CD4-positive, alpha-beta T cell (primary cell): ENCODE data around the gene C1orf185. TPM values are rescaled to one million over a fixed set of nuclear protein-coding genes. Genes with fewer than 3 reads are reported as not detected.

Experiments
- ATAC-seq: fragments of 200-7000 bp; cut with Tn5 transposase; one replicate; pipeline ENCODE4 v1.10.0; 2022; ENCODE audit warnings: mild to moderate bottlenecking; ENCODE audit not compliant: poor library complexity
- CTCF ChIA-PET: fragments of 350-600 bp; sonication (Branson Sonifier 250); formaldehyde crosslinking; loops from one replicate; lab custom pipeline; 2021; ENCODE audit warnings: antibody characterized with exemption, inconsistent platforms; lab: Charles Lee
- POLR2A ChIA-PET: fragments of 350-600 bp; sonication (Branson Sonifier 250); formaldehyde crosslinking; loops from one replicate; lab custom pipeline; 2021; ENCODE audit warnings: antibody characterized with exemption, inconsistent platforms; lab: Charles Lee
- DNase-seq, 14 experiments: peaks; one replicate each; pipeline ENCODE4 v3.0.0-alpha.2; 2013 to 2020; ENCODE audit warnings: mixed read lengths in 2 of 14
- H3K27ac ChIP-seq, 2 donors: one replicate each; pipeline versions ENCODE4 v1.5.1 to v1.7.0; 2013; ENCODE audit warnings: low read length in 2 of 2, low read depth in 1 of 2, mild to moderate bottlenecking in 1 of 2
- H3K27me3 ChIP-seq, 2 experiments: 1 replicate in 1 of 2; 2 replicates in 1 of 2; pipeline versions ENCODE4 v1.6.1 to v1.7.0; 2013; ENCODE audit warnings: low read length in 2 of 2, control low read depth in 1 of 2, mild to moderate bottlenecking in 1 of 2, moderate library complexity in 1 of 2; ENCODE audit not compliant: insufficient read depth in 2 of 2, control insufficient read depth in 1 of 2
- H3K36me3 ChIP-seq: one replicate; pipeline ENCODE4 v1.6.1; 2013; ENCODE audit warnings: low read length, control low read depth; ENCODE audit not compliant: insufficient read depth
- H3K4me1 ChIP-seq: one replicate; pipeline ENCODE4 v1.6.1; 2013; ENCODE audit warnings: low read length, control low read depth; ENCODE audit not compliant: insufficient read depth
- H3K4me3 ChIP-seq: one replicate; pipeline ENCODE4 v1.5.1; 2013; ENCODE audit warnings: mild to moderate bottlenecking, low read length, moderate library complexity
- H3K9me3 ChIP-seq, 2 experiments: 1 replicate in 1 of 2; 2 replicates in 1 of 2; pipeline versions ENCODE4 v1.6.1 to v1.7.0; 2013; ENCODE audit warnings: low read length in 2 of 2, mild to moderate bottlenecking in 2 of 2, control low read depth in 1 of 2, moderate library complexity in 1 of 2; ENCODE audit not compliant: control insufficient read depth in 1 of 2, insufficient read depth in 1 of 2
- H3K27ac Mint-ChIP-seq: one replicate; pipeline ENCODE4 v1.8.0; 2020; ENCODE audit warnings: mixed read lengths
- H3K27me3 Mint-ChIP-seq: one replicate; pipeline ENCODE4 v1.8.0; 2021; ENCODE audit warnings: mixed read lengths
- H3K36me3 Mint-ChIP-seq: one replicate; pipeline ENCODE4 v1.8.0; 2021; ENCODE audit warnings: low read depth, mixed read lengths
- H3K4me1 Mint-ChIP-seq: one replicate; pipeline ENCODE4 v1.8.0; 2021; ENCODE audit warnings: low read depth, mixed read lengths
- H3K4me3 Mint-ChIP-seq: one replicate; pipeline ENCODE4 v1.8.0; 2020; ENCODE audit warnings: mild to moderate bottlenecking, mixed read lengths
- H3K9me3 Mint-ChIP-seq: one replicate; pipeline ENCODE4 v1.8.0; 2020; ENCODE audit warnings: mixed read lengths
- intact Hi-C, 2 experiments: fragments of 100-400 bp; cut with DNase I in 1 of 2; cut with micrococcal nuclease in 1 of 2; formaldehyde crosslinking; loops; one replicate each; pipeline versions ENCODE4 v1.15.1 to v1.9.0; 2023 to 2025; cut with DNase I, micrococcal nuclease
- total RNA-seq, 174 experiments: library from RNA in 2 of 174; stranded (reverse) in 2 of 174; gene quantifications; one replicate each; pipeline ENCODE4 v1.2.3 and lab custom pipeline; 2021 to 2026
- TF ChIP-seq, protein P1 (sequence below): fragments of 200-600 bp; IDR thresholded peaks from one replicate; pipeline ENCODE4 v1.8.0; 2022; ENCODE audit warnings: antibody characterized with exemption, mild to moderate bottlenecking

C1orf185 gene
- total RNA-seq, 2 experiments from 2014 or later: not detected

DNA sequence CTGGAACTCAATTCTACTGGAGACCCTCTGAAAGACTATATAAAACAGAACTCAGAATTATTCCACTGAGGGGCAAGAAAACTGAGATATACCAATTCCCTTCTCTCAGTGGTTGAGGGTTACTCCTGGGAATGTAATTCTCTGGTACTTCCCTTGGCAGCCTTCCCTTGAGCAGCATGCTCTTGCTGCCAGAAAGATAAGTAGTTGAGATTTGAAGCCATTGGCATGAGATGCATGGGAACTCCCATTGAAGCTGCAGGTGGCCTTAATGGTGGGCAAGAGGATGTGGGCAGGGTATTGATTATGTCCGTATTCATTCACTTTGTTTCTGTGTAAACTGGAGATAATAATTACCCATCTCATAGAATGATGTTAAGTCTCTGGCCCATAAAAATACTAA is 28.6 kb upstream of the C1orf185 start:
- H3K27ac Mint-ChIP-seq: no peak overlapping the region
- no peaks in the 10 kb centered on the region for H3K9me3 Mint-ChIP-seq
- H3K36me3 ChIP-seq: no peaks in the 10 kb centered on the region
- TF ChIP-seq, protein P1, sequence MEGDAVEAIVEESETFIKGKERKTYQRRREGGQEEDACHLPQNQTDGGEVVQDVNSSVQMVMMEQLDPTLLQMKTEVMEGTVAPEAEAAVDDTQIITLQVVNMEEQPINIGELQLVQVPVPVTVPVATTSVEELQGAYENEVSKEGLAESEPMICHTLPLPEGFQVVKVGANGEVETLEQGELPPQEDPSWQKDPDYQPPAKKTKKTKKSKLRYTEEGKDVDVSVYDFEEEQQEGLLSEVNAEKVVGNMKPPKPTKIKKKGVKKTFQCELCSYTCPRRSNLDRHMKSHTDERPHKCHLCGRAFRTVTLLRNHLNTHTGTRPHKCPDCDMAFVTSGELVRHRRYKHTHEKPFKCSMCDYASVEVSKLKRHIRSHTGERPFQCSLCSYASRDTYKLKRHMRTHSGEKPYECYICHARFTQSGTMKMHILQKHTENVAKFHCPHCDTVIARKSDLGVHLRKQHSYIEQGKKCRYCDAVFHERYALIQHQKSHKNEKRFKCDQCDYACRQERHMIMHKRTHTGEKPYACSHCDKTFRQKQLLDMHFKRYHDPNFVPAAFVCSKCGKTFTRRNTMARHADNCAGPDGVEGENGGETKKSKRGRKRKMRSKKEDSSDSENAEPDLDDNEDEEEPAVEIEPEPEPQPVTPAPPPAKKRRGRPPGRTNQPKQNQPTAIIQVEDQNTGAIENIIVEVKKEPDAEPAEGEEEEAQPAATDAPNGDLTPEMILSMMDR: no peak
- no peaks in the 10 kb centered on the region for H3K4me1 ChIP-seq
- no peaks in the 10 kb centered on the region for H3K4me1 Mint-ChIP-seq
- ATAC-seq: no peak
- H3K27ac ChIP-seq: no peak overlapping the region
- intact Hi-C loops: no loop called here
- no peaks in the 10 kb centered on the region for H3K36me3 Mint-ChIP-seq
- peaks cover 33% of the 10 kb centered on the region for H3K27me3 Mint-ChIP-seq
- no peaks in the 10 kb centered on the region for H3K27me3 ChIP-seq
- DNase-seq: no peak
- CTCF ChIA-PET: no interaction called here
- POLR2A ChIA-PET: no interaction called here
- H3K4me3 ChIP-seq: no peak overlapping the region
- H3K9me3 ChIP-seq: peaks cover 0 to 6% of the 10 kb centered on the region in 2 experiments
- H3K4me3 Mint-ChIP-seq: no peak overlapping the region

DNA sequence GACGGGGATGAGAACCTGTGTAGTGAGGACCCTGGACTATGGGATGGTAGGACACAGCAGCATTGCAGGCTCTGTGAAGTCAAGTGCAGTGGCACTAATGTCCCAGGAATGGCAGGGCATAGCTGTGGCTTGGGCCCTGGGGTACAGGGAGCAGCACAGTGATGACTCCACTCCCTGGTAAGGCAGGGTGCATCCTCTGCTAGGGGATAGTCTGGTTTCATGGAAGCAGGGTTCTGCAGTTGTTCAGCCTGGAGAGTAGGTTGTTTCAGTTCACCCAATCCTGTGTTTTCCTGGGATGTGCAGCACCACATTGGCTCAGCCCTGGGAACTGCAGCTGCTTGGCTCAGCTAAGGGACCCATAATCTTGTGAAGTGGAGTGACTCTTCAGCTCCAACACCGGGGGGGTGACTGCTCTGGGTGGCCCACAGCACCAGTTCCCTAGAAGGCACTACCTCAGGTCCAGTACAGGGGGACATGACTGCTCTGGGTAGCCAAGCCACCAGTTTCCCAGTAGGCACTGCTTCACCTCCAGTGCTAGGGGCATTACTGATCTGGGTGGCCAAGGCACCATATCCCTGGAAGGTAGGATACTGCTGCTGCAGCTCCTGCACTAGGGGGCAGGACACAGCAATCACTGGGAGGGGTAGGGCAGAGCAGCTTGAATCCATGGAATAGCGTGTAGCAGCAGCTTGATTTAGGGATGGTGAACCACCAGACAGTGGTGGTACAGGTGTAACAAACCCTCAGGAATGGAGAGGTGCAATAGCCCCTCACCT is 15.3 kb upstream of the C1orf185 start:
- ATAC-seq: no peak
- TF ChIP-seq, protein P1: no peak
- ChIA-PET POLR2A (no interaction called here), CTCF (no interaction called here)
- H3K4me3 ChIP-seq: no peak overlapping the region
- Mint-ChIP-seq H3K4me1 (no peaks in the 10 kb centered on the region), H3K9me3 (peaks cover 4% of the 10 kb centered on the region), H3K4me3 (no peak overlapping the region), H3K36me3 (no peaks in the 10 kb centered on the region), H3K27me3 (peaks cover 57% of the 10 kb centered on the region), H3K27ac (no peak overlapping the region)
- H3K27ac ChIP-seq: no peak overlapping the region
- intact Hi-C loops: no loop called here
- peaks cover 0 to 11% of the 10 kb centered on the region in 2 experiments for H3K9me3 ChIP-seq
- peaks cover 24 to 36% of the 10 kb centered on the region in 2 experiments for H3K27me3 ChIP-seq
- no peak for DNase-seq
- H3K4me1 ChIP-seq: no peaks in the 10 kb centered on the region
- no peaks in the 10 kb centered on the region for H3K36me3 ChIP-seq

DNA sequence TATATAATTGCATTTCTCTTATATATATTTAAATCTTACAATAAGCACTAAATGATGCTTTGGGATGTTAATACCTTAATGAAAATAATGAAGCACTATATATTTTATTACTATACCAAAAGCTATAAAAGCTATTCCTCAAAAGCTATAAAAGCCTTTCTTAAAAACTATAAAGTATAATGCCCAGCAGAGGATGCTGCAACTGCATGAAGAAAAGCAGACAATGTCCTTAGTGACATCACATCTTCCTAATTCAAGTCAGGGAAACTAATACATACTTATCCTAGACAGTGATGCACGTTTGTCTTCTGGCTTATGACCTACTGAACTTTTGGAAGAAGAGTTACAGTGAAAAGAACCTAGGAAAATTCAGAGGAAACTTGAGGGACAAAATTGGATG is 13.6 kb upstream of the C1orf185 start:
- DNase-seq: no peak
- H3K27me3 ChIP-seq: peaks cover 24 to 35% of the 10 kb centered on the region in 2 experiments
- H3K9me3 ChIP-seq: peaks cover 0 to 11% of the 10 kb centered on the region in 2 experiments
- Mint-ChIP-seq H3K36me3 (no peaks in the 10 kb centered on the region), H3K4me1 (no peaks in the 10 kb centered on the region), H3K27ac (no peak overlapping the region), H3K4me3 (no peak overlapping the region), H3K27me3 (peaks cover 58% of the 10 kb centered on the region), H3K9me3 (peaks cover 4% of the 10 kb centered on the region)
- POLR2A ChIA-PET: no interaction called here
- no peak overlapping the region for H3K27ac ChIP-seq
- CTCF ChIA-PET: no interaction called here
- TF ChIP-seq, protein P1: no peak
- no peak for ATAC-seq
- no peaks in the 10 kb centered on the region for H3K36me3 ChIP-seq
- no peak overlapping the region for H3K4me3 ChIP-seq
- no peaks in the 10 kb centered on the region for H3K4me1 ChIP-seq
- intact Hi-C loops: no loop called here
